GM21390 (cell line): ENCODE data around the gene TRIM2.

Source experiments
- ATAC-seq: cut with Tn5 transposase; IDR thresholded peaks from one replicate; pipeline ENCODE4 v1.9.1; 2021; ENCODE audit not compliant: unreplicated experiment

The TRIM2 gene

GRCh38 chr4:153372967-153373562, 168.8 kb downstream of the TRIM2 start:
- no peak for ATAC-seq

- ATAC-seq = no peak
Measured at GRCh38 chr4:153374442-153374841, 170.2 kb downstream of the TRIM2 start.

GRCh38 chr4:153375303-153375702, 171.1 kb downstream of the TRIM2 start:
- no peak for ATAC-seq

DNA sequence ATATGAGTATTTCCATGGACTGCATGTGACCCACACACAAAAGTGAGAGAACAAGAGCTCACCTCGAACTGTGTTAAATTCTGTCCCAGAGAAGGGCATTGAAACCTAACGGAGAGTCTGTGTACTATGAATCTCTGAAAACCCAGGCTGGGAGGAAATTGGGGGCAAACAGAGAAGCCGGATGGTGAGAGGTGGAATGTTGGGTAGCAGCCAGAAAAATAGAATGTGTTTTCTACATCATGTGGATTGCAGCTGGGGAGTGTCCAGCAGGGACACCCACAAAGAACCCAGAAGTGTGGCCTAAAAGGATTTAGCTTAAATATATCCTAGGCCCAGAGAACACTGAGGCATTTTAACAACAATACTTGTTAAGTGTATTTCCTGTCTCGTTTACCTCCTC, 178.9 kb downstream of the TRIM2 start:
- ATAC-seq = no peak

DNA sequence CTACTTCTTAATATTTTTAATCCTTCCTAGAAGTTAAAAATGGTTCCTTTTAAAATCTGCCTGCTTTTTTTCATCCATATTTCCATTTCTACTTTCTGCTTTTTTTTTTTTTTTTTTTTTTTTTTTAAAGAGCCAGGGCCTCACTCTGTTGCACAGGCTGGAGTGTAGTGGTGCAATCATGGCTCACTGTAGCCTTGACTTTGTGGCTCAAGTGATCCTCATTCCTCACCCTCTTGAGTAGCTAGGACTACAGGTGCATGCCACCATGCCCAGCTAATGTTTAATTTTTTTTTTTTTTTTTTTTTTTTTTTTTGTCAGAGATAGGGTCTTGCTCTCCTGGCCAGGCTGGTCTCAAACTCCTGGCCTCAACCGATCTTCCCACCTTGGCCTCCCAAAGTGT, 179.9 kb downstream of the TRIM2 start:
- no peak for ATAC-seq

- ATAC-seq = no peak
Measured at GRCh38 chr4:153385784-153386183, 181.5 kb downstream of the TRIM2 start.

- ATAC-seq = no peak
Measured at GRCh38 chr4:153387981-153388380, 183.7 kb downstream of the TRIM2 start.
